Measurements from ENCODE around the gene PLD2. TPM values are rescaled to one million over a fixed set of nuclear protein-coding genes. Genes with fewer than 3 reads are reported as not detected.

PLD2 gene
- total RNA-seq, 1 donor from 2014 or later = 58.7 TPM

DNA sequence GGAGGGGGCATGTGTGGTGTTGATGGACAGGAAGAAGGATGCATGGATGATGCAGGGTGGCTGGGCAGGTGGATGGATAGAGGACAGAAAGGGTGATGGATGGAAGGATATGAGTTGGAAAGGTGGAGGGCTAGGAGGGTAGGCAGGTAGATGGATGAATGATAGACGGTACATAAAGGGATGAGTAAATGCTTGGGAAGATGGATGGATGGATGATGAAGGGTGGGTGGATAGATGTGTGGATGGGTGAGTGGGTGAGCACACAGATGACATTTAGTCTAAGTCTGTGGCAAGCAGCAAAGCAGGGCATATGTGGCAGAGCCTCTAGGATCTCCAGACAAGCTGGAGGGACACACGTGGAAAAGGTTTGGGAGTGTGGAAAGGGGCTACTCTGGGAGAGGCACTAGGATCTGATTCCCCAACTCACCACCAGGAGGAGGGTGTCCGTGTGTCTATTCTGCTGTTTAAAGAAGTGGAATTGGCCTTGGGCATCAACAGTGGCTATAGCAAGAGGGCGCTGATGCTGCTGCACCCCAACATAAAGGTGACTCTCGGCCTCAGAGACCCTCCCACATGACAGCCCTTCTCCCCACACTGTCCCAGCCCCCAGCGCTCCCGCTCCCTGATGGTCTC lies 8.2 kb downstream of the PLD2 start:
- no peaks in the 10 kb centered on the region for H3K9me3 Mint-ChIP-seq
- H3K36me3 Mint-ChIP-seq = peaks cover 20% of the 10 kb centered on the region
- H3K4me3 Mint-ChIP-seq = no peak overlapping the region
- no peak overlapping the region for H3K27ac Mint-ChIP-seq
- TF ChIP-seq, protein P1, sequence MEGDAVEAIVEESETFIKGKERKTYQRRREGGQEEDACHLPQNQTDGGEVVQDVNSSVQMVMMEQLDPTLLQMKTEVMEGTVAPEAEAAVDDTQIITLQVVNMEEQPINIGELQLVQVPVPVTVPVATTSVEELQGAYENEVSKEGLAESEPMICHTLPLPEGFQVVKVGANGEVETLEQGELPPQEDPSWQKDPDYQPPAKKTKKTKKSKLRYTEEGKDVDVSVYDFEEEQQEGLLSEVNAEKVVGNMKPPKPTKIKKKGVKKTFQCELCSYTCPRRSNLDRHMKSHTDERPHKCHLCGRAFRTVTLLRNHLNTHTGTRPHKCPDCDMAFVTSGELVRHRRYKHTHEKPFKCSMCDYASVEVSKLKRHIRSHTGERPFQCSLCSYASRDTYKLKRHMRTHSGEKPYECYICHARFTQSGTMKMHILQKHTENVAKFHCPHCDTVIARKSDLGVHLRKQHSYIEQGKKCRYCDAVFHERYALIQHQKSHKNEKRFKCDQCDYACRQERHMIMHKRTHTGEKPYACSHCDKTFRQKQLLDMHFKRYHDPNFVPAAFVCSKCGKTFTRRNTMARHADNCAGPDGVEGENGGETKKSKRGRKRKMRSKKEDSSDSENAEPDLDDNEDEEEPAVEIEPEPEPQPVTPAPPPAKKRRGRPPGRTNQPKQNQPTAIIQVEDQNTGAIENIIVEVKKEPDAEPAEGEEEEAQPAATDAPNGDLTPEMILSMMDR (conservative IDR thresholded peaks at IDR 0.05) = peak; percentile 57
- no peaks in the 10 kb centered on the region for H3K4me1 Mint-ChIP-seq (ENCODE audit: unreplicated experiment)
- no peaks in the 10 kb centered on the region for H3K27me3 Mint-ChIP-seq
- no peak for DNase-seq (ENCODE audit: extremely low spot score, unreplicated experiment)

DNA sequence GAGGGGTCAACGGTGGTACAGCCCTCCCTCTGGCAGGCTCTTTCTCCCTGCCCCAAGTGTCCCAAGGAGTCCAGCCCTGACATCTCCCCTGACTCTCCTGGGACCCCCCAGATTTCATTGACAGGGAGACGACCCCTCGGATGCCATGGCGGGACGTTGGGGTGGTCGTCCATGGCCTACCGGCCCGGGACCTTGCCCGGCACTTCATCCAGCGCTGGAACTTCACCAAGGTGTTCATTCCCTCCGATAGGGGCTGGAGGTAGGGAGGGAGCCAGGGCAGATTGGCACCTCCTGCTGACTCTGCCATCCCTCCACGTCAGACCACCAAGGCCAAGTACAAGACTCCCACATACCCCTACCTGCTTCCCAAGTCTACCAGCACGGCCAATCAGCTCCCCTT lies 9.9 kb downstream of the PLD2 start:
- H3K27me3 Mint-ChIP-seq = no peaks in the 10 kb centered on the region
- H3K4me3 Mint-ChIP-seq = no peak overlapping the region
- TF ChIP-seq, protein P1 (conservative IDR thresholded peaks at IDR 0.05) = no peak
- no peak for DNase-seq (ENCODE audit: extremely low spot score, unreplicated experiment)
- no peaks in the 10 kb centered on the region for H3K9me3 Mint-ChIP-seq
- H3K4me1 Mint-ChIP-seq (ENCODE audit: unreplicated experiment) = no peaks in the 10 kb centered on the region
- H3K27ac Mint-ChIP-seq = no peak overlapping the region
- H3K36me3 Mint-ChIP-seq = peaks cover 14% of the 10 kb centered on the region

DNA sequence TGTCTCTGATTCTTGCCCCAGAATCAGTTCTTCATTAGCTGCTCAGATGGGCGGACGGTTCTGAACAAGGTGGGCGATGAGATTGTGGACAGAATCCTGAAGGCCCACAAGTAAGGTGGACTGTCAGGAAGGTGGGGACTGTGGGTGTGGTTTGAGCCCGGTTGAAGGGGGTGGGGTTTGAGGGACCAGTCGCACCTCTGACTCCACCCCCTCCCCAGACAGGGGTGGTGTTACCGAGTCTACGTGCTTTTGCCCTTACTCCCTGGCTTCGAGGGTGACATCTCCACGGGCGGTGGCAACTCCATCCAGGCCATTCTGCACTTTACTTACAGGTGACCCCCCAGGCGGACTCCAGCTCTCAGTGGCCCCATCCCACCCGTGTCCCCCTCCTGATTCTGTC lies 11.3 kb downstream of the PLD2 start:
- Mint-ChIP-seq H3K4me1 (ENCODE audit: unreplicated experiment) (no peaks in the 10 kb centered on the region), H3K27me3 (no peaks in the 10 kb centered on the region), H3K36me3 (peaks cover 11% of the 10 kb centered on the region), H3K27ac (no peak overlapping the region), H3K4me3 (no peak overlapping the region), H3K9me3 (no peaks in the 10 kb centered on the region)
- DNase-seq (ENCODE audit: extremely low spot score, unreplicated experiment) = no peak
- TF ChIP-seq, protein P1 (conservative IDR thresholded peaks at IDR 0.05) = no peak

DNA sequence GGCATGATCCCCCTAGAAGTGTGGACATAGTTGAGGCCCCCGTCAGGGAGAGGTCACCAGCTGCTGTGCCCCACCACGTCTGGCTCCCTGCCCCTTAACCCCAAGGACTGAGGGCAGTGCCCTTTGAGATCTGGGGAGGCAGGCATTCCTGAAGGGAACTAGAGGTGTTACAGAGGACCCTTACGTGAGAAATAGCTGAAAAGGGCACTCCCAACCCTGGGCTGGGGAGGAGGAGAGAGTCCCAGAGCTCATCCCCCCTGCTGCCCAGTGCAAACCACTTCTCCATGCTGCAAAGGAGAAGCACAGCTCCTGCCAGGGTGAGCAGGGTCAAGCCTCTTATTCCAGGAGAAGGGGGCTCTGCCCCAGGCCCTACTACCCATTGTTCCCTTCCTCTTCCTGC lies 15.9 kb downstream of the PLD2 start:
- no peak overlapping the region for H3K27ac Mint-ChIP-seq
- H3K27me3 Mint-ChIP-seq = no peaks in the 10 kb centered on the region
- no peak for DNase-seq (ENCODE audit: extremely low spot score, unreplicated experiment)
- H3K4me3 Mint-ChIP-seq = no peak overlapping the region
- peaks cover 5% of the 10 kb centered on the region for H3K36me3 Mint-ChIP-seq
- H3K9me3 Mint-ChIP-seq = no peaks in the 10 kb centered on the region
- H3K4me1 Mint-ChIP-seq (ENCODE audit: unreplicated experiment) = no peaks in the 10 kb centered on the region
- TF ChIP-seq, protein P1 (conservative IDR thresholded peaks at IDR 0.05) = no peak

DNA sequence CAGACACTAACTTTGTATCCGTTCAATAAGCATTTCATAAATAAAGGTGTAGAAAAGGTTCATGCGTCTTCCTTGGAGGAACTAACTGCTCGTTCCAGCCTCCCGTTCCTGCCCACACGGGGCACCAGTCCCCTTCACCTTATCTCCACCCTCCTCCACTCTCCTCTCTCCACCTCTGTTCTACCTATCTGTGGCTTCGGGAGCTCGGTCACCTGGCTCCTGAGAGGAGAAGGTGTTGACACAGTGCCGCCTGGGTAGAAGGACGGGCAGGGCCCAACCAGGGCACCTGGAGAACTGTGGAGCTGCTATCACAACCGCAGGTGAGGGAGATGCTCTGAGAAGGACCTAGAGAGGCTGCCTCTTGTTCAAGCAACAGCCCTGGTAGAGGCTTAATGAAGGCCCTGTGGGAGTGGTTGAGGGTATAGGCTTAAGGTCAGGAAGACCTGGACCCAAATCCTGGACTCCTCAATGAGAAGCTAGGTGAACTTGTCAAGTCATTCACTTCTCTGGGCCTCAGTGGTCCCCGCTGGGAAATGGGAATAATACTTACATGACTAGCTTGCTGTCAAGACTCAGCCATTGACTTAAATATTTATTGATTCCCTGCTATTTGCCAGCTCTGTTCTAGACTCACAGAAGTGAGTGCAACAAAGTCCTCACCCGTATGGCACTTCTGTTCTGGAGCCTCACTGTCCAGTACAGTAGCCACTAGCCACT lies 16.6 kb downstream of the PLD2 start:
- no peaks in the 10 kb centered on the region for H3K9me3 Mint-ChIP-seq
- no peak for DNase-seq (ENCODE audit: extremely low spot score, unreplicated experiment)
- H3K36me3 Mint-ChIP-seq = peaks cover 5% of the 10 kb centered on the region
- H3K27ac Mint-ChIP-seq = no peak overlapping the region
- TF ChIP-seq, protein P1 (conservative IDR thresholded peaks at IDR 0.05) = no peak
- H3K27me3 Mint-ChIP-seq = no peaks in the 10 kb centered on the region
- H3K4me3 Mint-ChIP-seq = no peak overlapping the region
- no peaks in the 10 kb centered on the region for H3K4me1 Mint-ChIP-seq (ENCODE audit: unreplicated experiment)
